LNCAP (cell line): ENCODE measurements around the gene DDX43.

ENCODE experiments used
- TF ChIP-seq, protein P1 (sequence below): fragments of 450-650 bp; IDR thresholded peaks from 2 replicates; pipeline ENCODE4 v1.5.1; 2017; ENCODE audit warnings: mild to moderate bottlenecking

The DDX43 gene

DNA sequence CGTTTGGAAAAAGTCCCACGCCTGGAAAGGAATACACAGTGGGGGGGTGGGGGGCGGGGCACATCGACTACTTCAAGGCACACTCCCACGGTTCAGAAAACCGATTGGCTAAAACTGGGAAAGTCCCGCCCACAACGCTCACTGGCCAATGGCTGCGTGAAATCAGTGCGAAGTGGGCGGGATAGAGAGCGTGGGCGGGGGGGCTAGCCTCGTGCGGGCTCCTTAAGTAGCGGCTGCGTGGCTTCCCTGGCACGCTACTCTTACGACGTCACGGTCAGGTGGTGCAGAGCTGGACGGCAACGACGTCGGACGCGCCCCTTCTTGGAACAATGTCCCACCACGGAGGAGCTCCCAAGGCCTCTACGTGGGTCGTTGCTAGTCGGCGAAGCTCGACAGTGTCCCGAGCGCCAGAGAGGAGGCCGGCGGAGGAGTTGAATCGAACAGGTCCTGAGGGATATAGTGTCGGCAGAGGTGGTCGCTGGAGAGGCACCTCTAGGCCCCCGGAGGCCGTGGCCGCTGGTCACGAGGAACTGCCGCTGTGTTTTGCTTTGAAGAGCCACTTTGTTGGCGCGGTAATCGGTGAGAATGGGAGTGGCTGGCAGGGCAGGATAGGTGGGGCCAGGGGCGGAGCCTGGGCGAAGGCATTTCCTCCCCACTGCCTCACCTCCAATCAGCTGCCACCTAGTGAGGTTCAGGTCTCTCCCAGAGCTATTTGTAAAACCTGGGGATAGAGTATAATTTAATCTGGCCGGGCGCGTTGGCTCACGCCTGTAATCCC, at the start of gene DDX43:
TSS of gene DDX43 (plus strand) at position 252 of the 778 bp plus-strand sequence. CDS start at position 330, 78 bp downstream.
- TF ChIP-seq, protein P1, sequence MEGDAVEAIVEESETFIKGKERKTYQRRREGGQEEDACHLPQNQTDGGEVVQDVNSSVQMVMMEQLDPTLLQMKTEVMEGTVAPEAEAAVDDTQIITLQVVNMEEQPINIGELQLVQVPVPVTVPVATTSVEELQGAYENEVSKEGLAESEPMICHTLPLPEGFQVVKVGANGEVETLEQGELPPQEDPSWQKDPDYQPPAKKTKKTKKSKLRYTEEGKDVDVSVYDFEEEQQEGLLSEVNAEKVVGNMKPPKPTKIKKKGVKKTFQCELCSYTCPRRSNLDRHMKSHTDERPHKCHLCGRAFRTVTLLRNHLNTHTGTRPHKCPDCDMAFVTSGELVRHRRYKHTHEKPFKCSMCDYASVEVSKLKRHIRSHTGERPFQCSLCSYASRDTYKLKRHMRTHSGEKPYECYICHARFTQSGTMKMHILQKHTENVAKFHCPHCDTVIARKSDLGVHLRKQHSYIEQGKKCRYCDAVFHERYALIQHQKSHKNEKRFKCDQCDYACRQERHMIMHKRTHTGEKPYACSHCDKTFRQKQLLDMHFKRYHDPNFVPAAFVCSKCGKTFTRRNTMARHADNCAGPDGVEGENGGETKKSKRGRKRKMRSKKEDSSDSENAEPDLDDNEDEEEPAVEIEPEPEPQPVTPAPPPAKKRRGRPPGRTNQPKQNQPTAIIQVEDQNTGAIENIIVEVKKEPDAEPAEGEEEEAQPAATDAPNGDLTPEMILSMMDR = no peak

DNA sequence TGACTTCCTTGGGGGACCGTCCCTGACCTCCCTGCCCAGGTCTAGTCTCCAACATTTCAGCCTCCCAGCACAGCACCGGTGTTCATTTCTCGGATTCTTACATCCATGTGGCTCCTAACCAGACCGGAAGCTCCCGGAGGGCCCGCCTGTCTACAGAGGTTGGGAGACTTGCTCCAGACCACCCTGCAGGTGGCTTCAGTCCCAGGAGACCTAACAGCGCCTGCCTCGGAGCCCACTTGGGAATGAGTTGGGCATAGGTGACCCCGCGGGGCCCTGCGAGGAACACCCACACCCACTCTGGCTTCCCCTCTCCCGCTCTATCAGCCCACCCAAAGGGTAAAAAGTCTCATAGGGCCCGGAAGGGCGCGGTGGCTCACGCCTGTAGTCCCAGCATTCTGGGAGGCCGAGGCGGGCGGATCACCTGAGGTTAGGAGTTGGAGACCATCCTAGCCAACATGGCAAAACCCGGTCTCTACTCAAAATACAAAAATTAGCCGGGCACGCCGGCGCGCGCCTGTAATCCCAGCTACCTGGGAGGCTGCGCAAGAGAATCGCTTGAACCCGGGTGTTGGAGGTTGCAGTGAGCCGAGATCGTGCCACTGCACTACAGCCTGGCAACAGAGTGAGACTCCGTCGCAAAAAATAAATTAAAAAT, 46.0 kb upstream of the DDX43 start:
- TF ChIP-seq, protein P1 = no peak

DNA sequence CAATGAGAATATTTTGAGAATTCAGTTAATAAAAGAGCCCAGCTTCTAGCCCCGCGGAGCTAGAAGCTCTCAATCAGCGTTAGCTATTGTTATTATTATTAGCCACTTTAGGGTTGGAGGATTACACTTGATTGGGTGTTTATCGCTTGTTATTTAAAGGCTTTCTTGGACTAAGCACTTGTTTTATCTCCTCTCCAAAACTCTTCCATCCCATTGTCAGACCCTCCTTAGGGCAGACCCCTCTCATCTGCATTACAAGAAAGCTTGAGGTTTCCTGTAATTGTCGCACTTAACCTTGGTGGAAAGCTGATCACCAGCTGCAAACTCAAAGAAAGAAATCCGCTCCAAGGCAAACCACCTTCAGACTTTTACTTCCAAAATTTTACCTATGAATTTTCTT, 45.3 kb upstream of the DDX43 start:
- TF ChIP-seq, protein P1 = no peak

DNA sequence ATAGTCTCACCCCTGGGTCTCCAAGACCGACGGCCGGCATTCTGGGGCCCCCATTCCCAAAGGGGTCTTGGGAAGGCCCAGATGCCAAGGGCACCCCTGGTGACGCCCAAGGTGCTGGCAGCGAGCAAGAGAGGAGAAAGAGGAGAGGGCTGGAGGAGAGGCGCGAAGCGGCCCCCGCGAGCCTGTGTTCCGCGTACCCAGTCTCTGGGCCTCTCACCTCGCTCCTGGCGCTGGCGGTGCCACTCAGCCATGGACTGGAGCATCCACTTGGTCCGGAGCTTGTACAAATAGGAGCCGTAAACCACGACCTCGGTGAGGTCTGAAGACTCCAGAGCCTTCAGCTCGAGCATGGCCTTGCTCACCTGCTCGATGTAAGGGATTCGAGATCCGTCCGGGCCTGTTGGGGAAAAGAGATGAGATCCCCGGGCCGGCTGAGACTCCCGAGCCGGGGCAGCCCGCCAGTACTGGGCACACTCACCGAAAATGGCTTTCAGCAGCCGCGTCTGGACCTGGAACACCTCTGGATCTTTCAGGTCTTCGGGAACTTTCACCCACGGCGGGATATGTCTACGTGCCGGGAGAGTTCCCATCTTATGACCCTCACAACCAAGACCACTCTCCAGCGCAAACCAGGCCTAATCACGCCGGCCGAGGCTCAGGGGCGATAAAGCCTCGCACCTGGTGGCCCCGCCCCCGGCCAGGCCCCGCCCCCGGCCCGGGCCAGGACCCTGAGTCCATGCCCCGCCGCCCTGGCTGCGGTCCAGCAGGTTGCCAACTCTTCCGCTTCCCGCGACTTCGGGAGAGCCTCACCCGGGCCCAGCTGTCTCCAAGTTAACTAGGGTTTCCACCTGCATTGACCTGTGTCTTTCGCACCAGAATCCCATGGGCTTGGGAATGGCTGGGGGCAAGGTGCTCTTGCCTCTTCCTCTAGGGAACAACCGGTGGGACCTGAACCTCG, 40.7 kb upstream of the DDX43 start, which contains the start of gene DPPA5:
TSS of gene DPPA5 (minus strand) at position 641 of the 958 bp plus-strand sequence. CDS start at position 590, 51 bp downstream.
- TF ChIP-seq, protein P1 = no peak

DNA sequence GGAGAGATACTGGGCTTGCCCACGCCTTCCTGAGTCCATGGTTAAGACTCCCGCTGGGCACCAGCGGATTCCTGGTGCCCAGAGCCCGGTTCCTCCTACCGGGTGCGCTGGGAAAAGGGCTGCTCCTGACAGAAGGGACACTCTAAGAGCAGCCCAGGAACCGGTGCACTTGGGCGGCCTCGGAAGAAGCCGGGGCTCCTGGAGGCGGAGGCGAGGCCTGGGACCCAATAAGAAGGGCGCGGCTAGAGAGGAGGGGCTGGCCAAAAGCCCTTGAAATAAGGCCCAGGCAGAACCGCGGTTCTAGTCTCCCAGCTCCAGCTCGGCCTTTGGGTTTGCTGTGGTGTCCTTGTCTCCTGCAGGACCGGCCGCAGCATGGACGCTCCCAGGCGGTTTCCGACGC, 32.3 kb upstream of the DDX43 start, which contains the start of gene KHDC3L:
TSS of gene KHDC3L (plus strand) at position 301 of the 400 bp plus-strand sequence. CDS start at position 373, 72 bp downstream.
- TF ChIP-seq, protein P1 = no peak

DNA sequence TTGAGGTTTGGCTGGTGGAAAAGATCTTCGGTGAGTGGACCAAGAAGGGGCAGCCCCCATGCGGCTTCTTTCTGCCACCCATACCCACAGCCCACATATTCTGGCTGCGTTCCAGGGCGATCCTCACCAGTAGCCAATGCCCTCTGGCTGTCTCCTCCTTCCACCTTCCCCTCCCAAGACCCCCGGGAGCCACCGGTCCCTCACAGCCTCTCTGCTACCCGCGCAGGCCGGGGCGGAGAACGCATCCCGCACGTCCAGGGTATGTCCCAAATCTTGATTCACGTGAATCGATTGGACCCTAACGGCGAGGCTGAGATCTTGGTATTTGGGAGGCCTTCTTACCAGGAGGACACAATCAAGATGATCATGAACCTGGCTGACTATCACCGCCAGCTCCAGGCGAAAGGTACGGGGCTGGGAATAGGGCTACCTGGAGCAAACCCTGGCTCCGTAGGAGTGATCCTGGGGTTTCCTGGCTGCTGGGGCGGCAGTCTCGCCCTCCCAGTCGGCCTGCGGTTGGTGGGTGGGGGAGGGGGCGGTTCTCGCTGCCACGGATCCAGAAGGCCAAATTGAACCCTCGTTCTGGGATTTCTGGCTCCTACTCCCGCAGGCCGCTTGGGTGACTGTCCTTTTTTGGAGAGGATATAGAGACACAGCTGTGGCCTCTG, 31.6 kb upstream of the DDX43 start:
- TF ChIP-seq, protein P1 = no peak
